Hematopoietic multipotent progenitor cell treated with erythropoietin and hydrocortisone succinate and interleukin-3 and kit ligand, for 8 days (in vitro differentiated cells): ENCODE measurements around the gene CEMIP2.
"Not testable (repeated sequence)": the region's sequence is repeated elsewhere in the genome, so short reads cannot be mapped to it uniquely, and the experiment has no call there.

Source experiments
- DNase-seq: peaks from one replicate; pipeline ENCODE4 v3.0.0-alpha.2; 2015

The CEMIP2 gene

GRCh38 chr9:71706176-71706575, 62.1 kb downstream of the CEMIP2 start:
- no peak for DNase-seq

DNA sequence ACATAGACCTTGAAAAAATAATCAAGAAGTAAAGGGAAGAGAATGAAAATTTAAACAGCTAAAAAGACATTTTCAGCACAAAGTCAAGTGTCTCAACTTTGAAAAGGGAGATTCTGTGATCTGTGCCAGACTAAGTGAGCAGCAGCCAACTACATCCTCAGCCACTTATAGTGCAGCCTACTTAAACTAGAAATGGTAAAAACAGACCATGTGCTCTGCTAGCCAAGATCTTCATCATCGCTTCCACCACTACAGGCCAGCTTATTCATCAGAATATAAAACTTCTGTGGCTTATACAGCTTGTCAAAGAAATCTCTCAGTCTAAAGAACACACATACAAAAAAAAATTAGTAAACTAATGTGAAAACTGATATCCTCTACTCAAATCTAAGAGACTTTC, 63.5 kb downstream of the CEMIP2 start:
- DNase-seq = no peak

GRCh38 chr9:71703172-71703872, 65.0 kb downstream of the CEMIP2 start:
- DNase-seq = no peak

GRCh38 chr9:71697882-71698281, 70.4 kb downstream of the CEMIP2 start:
- DNase-seq = no peak

- DNase-seq = no peak
These were observed 74.0 kb downstream of the CEMIP2 start for GRCh38 chr9:71694332-71694731.

- no peak for DNase-seq
These were observed 74.7 kb downstream of the CEMIP2 start for GRCh38 chr9:71693607-71694006.

DNA sequence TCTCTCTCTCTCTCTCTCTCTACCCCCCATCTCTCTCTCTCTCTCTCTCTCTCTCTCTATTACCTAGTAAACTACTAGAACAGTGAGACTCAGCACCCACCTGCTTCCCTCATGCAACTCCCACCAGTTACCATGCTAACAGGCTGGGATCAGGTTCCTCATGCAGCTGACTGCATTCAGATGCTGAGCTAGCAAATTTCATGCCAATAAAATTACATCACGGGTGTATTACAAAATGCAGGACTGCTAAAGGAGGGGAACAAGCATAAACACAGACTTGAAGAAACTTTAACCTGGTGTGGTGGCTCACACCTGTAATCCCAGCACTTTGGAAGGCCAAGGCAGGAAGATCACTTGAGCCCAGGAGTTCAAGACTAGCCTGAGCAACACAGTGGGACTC, 76.0 kb downstream of the CEMIP2 start:
- no peak for DNase-seq

DNA sequence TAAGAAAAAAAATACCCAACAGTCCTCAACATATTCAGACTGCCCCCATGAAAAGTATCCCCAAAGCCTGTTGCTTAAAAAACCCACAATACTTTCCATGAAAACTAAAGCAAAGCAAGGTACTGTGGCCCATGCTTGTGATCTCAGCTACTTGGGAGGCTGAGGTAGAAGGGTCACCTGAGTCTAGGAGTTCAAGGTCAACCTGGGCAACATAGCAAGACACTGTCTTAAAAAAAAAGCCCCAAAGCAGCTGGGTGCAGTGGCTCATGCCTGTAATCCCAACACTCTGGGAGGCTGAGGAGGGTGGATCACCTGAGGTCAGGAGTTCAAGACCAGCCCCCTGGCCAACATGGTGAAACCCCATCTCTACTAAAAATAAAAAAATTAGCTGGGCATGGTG, 76.7 kb downstream of the CEMIP2 start:
- DNase-seq = not testable (repeated sequence)

- no peak for DNase-seq
These were observed 77.5 kb downstream of the CEMIP2 start for GRCh38 chr9:71690689-71691435.

DNA sequence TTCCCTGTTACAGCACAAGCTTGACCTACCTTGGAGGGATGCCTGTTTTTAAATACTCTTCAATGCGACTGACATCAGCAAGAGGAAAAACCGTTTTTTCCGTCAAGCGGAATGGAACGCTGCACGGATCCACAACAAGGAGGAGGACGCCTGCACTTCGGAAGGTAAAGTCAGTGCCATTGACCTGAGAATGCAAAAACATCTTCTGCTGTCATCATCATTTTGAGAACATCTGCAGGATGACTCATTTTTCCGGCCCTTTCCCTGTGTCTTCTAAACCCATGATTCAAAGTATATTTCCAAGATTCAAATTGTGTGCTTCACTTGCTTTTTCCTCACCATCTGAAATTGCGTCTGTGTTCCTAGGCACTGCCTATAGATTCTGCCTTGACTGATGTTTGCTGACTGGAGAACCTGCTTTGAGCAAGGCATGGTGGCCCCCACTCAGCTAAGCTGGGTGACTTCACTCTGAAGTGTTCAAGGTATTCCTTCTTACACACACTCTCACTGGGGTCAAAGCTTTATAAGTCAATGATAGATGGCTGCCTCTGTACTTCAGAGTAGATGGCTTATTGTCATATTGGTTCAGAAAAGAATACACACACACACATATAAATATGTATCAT, 78.1 kb downstream of the CEMIP2 start:
- DNase-seq = no peak

GRCh38 chr9:71687676-71688075, 80.6 kb downstream of the CEMIP2 start:
- DNase-seq = no peak

DNA sequence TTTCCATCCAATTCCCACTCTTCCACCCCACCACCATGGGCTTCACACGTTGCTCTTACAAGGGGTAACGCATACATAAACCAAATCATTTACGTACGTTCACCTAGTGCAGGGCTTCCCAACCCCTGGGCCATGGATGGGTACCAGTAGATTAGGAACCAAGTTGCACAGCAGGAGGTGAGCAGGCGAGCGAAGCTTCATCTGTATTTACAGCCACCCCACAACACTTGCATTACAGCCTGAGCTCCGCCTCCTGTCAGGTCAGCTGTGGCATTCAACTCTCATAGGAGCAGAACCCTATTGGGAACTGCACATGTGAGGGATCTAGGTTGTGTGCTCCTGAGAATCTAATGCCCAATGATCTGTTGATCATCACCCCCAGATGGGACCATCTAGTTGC, 82.3 kb downstream of the CEMIP2 start:
- no peak for DNase-seq

- DNase-seq = peak; percentile 64
These were observed 82.9 kb downstream of the CEMIP2 start for GRCh38 chr9:71685394-71685793.

GRCh38 chr9:71684566-71684965, 83.7 kb downstream of the CEMIP2 start:
- DNase-seq = no peak

- DNase-seq = peak; percentile 21
These were observed 84.6 kb downstream of the CEMIP2 start for GRCh38 chr9:71683598-71684235.

DNA sequence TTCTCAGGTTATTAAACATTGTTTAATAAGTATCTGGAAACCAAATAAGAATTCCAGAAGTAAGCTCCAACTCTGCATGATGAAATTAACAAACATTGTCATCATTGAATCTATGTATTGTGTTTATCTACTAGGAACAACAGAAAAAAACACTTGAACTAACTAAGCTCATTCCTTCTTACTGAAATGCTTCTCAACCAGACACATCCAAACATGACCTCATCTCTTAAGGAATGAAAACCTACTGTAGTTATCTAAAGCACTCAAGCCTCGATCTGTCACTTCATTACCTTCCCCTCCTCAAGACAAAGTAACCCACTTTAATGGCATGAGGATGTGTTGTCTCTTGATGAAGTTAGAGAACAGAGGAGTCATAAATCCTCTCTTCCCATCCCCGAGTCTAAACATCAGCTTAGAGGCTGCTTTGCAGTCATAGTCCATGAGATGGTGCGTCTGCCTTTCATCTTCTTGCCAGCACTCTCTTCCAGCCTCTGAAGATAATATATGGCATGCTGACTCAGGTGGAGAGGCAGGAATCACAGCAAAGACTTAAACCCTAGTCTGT, 86.5 kb downstream of the CEMIP2 start:
- no peak for DNase-seq

DNA sequence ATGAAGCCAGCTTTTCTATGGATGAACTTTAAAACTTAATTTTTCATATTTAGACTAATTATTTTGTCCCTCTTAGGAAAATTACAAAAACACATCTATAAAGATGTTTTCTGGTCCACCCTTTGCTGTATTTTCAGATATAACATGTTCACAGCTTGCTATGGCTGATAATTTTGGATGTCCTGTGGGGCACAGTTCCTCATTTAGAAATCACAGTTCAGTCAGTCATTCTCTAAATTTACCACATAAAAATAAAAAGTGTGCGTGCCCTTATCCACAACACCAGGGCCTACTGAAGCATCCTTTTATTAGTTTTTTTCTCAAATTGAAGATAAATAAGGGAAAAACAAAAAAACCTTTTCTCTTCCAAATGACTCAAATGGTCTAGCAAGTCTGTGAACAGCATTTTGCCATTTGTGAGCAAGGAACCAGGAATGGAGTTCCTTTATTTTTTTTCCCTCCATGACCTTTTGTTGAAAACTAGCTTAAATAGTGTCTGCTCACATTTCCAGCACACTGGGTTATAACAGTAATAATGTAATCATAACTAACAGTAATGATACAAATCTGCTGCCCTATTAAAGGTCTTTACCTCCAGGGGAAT, 87.1 kb downstream of the CEMIP2 start:
- DNase-seq = no peak

DNA sequence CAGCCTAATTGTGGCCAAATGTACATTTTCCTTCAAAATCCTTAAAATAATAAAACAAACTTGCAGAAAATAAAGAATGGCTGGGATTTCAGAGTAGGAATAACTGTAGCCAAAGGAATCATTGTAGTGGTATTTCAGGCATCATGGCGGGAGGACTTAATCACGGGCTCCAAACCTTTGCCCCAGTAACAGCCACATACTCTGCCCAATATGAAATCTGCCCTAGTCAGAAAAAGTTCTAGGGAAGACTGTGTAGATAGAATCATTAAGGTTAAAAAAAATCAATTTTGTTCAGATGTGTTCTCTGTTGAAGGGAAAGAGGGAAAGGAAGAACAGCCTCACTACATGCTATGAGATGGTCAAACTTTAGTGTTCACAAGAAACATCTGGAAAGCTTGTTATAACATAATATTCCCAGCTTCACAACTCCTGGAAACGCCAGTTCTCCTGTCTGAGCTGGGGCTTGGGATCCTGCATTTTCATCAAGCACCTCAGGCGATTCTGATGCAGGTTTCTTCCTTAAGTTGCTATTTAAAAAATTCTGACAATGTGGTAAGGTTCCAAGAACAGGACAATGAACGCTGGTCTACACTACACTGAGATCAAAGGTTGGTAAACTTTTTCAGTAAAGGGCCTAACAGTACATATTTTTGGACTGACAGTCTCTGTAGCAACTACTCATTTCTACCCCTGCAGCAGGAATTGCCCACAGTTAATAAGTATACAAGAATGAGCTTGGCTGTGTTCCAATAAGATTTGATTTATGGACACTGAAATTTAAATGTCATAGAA, 87.9 kb downstream of the CEMIP2 start:
- DNase-seq = no peak

DNA sequence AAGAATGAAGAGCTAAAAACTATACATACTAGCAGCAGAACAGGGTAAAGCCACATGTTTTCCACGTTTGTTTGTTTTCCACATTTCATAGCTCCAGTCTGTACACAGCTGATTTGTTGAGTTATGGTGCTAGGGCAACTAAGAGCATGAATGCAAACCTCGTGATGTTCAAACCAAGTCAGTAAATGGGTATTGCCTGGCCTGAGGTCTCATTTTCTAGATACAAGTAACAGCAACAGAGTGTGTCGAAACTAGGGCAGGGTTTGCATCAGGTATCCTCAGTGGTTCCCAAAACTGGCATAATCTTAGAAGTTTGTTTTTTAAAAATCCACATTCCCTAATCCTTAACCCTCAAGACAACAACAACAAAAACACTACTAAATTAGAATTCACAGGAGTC, 89.3 kb downstream of the CEMIP2 start:
- no peak for DNase-seq

DNA sequence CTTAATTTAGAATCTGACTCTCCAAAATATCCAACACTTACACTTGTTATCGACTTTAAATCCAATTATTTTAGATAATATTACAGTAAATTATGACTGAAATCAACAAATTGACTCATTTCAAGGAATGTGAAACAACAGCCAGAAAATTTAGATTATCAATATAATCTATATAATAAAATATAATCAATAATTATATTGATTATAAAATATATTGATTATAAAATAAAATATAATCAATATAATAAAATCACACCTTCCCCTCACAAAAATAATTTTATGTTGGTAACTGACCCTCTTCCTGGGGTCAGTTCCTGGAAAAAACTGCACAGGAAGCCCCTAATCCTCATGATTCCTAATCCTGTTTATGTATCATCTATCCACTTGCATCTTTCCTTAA, 91.1 kb downstream of the CEMIP2 start:
- DNase-seq = no peak

DNA sequence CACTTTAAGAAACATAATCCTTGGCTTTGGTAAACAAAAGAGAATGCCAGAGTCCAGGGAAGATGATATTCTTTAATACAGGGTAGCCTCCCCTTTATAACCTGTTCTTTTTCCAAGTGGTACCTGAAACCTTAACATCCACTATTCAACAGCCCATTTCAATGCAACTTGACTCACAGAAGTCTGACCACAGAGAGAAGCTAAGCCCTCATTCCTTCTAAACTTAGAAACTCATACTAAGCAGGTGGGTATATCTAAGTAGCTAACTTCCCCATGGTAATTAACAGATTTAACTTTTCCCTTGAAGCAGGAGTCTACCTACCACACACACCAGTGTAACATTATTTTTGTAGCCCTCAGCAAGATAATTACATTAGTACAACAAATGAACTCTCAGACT, 91.9 kb downstream of the CEMIP2 start:
- no peak for DNase-seq

DNA sequence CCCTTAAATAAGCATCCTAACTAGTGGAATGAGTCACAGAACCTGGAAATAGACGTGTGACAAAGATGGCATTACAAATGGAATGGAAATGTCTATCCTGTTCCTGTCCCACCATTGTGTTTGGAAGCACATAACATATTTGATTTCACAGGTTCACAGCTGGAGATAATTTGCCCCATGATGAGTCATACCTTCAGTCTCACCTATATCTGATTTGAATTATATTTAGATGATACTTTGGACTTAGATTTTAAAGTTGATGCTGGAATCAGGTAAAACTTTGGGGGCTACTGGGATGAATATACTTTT, 92.5 kb downstream of the CEMIP2 start:
- DNase-seq = no peak
